Lower lobe of right lung (tissue), 2 donors: ENCODE results near the gene NLGN4X. TPM values are rescaled to one million over a fixed set of nuclear protein-coding genes. Genes with fewer than 3 reads are reported as not detected.
A peak's percentile ranks its signal among the peaks of the same experiment; 100 is the strongest.

ENCODE experiments used
- ATAC-seq, 2 donors: fragments of 200-7000 bp; cut with Tn5 transposase; one replicate each; pipeline ENCODE4 v1.9.1; 2020 to 2022; ENCODE audit warnings: mild to moderate bottlenecking in 2 of 2, moderate library complexity in 2 of 2
- DNase-seq: peaks from one replicate; pipeline ENCODE4 v3.0.0-alpha.2; 2020
- H3K27ac ChIP-seq: fragments of 200-600 bp; one replicate; pipeline ENCODE4 v1.8.0; 2022
- H3K27me3 ChIP-seq: fragments of 200-600 bp; one replicate; pipeline ENCODE4 v1.8.0; 2022; ENCODE audit warnings: low read depth
- H3K36me3 ChIP-seq: fragments of 200-600 bp; one replicate; pipeline ENCODE4 v1.8.0; 2022; ENCODE audit warnings: mild to moderate bottlenecking
- H3K4me1 ChIP-seq: fragments of 200-600 bp; one replicate; pipeline ENCODE4 v1.8.0; 2022
- H3K4me3 ChIP-seq: fragments of 200-600 bp; one replicate; pipeline ENCODE4 v1.8.0; 2022; ENCODE audit warnings: mild to moderate bottlenecking
- H3K9me3 ChIP-seq: fragments of 200-600 bp; one replicate; pipeline ENCODE4 v1.8.0; 2022
- CTCF ChIP-seq: fragments of 200-600 bp; IDR thresholded peaks from one replicate; pipeline ENCODE4 v1.8.0; 2022; ENCODE audit warnings: antibody characterized with exemption, mild to moderate bottlenecking
- intact Hi-C: fragments of 100-400 bp; cut with DNase I; formaldehyde crosslinking; loops from one replicate; pipeline ENCODE4 v1.11.0; 2022
- total RNA-seq: library from RNA; stranded (reverse); fragmentation: NEBNext Ultra II Directional; extraction: Animal tissue kit (Norgen Biotek cat#: 25700); gene quantifications from one replicate; pipeline ENCODE4 v1.2.1, GENCODE V29; 2021
- donor health status: DM: no; HTN: yes; CAD: no; lungs with severe emphysema.

Gene NLGN4X
- total RNA-seq, 1 donor from 2014 or later = 4.8 TPM

GRCh38 chrX:6029014-6029413 is 199.7 kb downstream of the NLGN4X start:
- intact Hi-C loops = no loop called here
- Histone ChIP-seq H3K27ac (no peak overlapping the region), H3K9me3 (no peaks in the 10 kb centered on the region), H3K4me3 (no peak overlapping the region), H3K4me1 (no peaks in the 10 kb centered on the region), H3K27me3 (no peaks in the 10 kb centered on the region), H3K36me3 (no peaks in the 10 kb centered on the region)
- no peak for DNase-seq
- no peak for ATAC-seq
- TF ChIP-seq CTCF = no peak

GRCh38 chrX:6026980-6027379 is 201.7 kb downstream of the NLGN4X start:
- no peaks in the 10 kb centered on the region for H3K4me1 ChIP-seq
- ATAC-seq = no peak
- TF ChIP-seq CTCF = no peak

GRCh38 chrX:6026429-6026828 is 202.2 kb downstream of the NLGN4X start:
- no peak for TF ChIP-seq CTCF
- no peak for ATAC-seq
- intact Hi-C loops = no loop called here
- DNase-seq = no peak
- H3K27ac ChIP-seq = no peak overlapping the region
- no peaks in the 10 kb centered on the region for H3K27me3 ChIP-seq
- H3K4me1 ChIP-seq = no peaks in the 10 kb centered on the region
- H3K9me3 ChIP-seq = no peaks in the 10 kb centered on the region
- H3K36me3 ChIP-seq = no peaks in the 10 kb centered on the region
- no peak overlapping the region for H3K4me3 ChIP-seq

More at GRCh38 chrX:6026980-6027379, 201.7 kb downstream of the NLGN4X start:
- Histone ChIP-seq H3K9me3 (no peaks in the 10 kb centered on the region), H3K27ac (no peak overlapping the region), H3K27me3 (no peaks in the 10 kb centered on the region), H3K36me3 (no peaks in the 10 kb centered on the region), H3K4me3 (no peak overlapping the region)
- intact Hi-C loops = no loop called here
- DNase-seq = no peak

- no peak for ATAC-seq
- DNase-seq = no peak
- H3K9me3 ChIP-seq = no peaks in the 10 kb centered on the region
- no peak overlapping the region for H3K4me3 ChIP-seq
- H3K4me1 ChIP-seq = no peaks in the 10 kb centered on the region
- intact Hi-C loops = no loop called here
- no peak overlapping the region for H3K27ac ChIP-seq
- no peak for TF ChIP-seq CTCF
- H3K36me3 ChIP-seq = no peaks in the 10 kb centered on the region
- H3K27me3 ChIP-seq = no peaks in the 10 kb centered on the region
Measured at GRCh38 chrX:6024204-6024603, 204.5 kb downstream of the NLGN4X start.

GRCh38 chrX:6021316-6022091 is 207.2 kb downstream of the NLGN4X start:
- ATAC-seq (no peak), DNase-seq (no peak)
- Histone ChIP-seq H3K9me3 (no peaks in the 10 kb centered on the region), H3K36me3 (no peaks in the 10 kb centered on the region), H3K27me3 (no peaks in the 10 kb centered on the region), H3K4me1 (no peaks in the 10 kb centered on the region), H3K27ac (no peak overlapping the region), H3K4me3 (no peak overlapping the region)
- peak; percentile 49 for TF ChIP-seq CTCF
- intact Hi-C loops = no loop called here
